Stromal cell of bone marrow (primary cell): ENCODE data around the gene ACTA1.
"Not testable (repeated sequence)": the region's sequence is repeated elsewhere in the genome, so short reads cannot be mapped to it uniquely, and the experiment has no call there.

ENCODE experiments used
- DNase-seq: peaks from one replicate; pipeline ENCODE4 v3.0.0-alpha.2; 2012; ENCODE audit warnings: low read depth

The ACTA1 gene

GRCh38 chr1:229434005-229434640 is at the start of gene ACTA1:
Gene ACTA1 (minus strand): TSS chr1:229434094. CDS start chr1:229433115, 979 bp downstream.
- DNase-seq = no peak

DNA sequence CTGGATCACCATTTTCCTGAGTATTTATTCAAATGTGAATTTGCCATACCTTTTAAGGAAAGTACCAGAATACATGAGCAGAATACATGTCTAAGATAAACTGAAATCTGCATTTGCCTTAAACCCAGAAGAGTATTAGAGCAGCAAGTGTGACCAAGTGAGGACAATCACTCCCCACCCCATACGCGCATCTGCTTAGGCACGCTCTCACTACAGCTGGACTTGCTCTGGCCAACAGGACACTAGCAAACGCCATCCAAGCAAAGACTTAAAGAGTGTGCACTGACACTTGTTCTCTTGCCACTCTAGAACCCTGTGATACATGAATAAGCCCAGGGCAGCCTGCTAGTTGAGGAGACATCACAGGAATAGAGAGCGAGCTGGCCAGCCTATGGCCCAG is 48.6 kb upstream of the ACTA1 start:
- no peak for DNase-seq

GRCh38 chr1:229480495-229480894 is 46.6 kb upstream of the ACTA1 start:
- DNase-seq = no peak

DNA sequence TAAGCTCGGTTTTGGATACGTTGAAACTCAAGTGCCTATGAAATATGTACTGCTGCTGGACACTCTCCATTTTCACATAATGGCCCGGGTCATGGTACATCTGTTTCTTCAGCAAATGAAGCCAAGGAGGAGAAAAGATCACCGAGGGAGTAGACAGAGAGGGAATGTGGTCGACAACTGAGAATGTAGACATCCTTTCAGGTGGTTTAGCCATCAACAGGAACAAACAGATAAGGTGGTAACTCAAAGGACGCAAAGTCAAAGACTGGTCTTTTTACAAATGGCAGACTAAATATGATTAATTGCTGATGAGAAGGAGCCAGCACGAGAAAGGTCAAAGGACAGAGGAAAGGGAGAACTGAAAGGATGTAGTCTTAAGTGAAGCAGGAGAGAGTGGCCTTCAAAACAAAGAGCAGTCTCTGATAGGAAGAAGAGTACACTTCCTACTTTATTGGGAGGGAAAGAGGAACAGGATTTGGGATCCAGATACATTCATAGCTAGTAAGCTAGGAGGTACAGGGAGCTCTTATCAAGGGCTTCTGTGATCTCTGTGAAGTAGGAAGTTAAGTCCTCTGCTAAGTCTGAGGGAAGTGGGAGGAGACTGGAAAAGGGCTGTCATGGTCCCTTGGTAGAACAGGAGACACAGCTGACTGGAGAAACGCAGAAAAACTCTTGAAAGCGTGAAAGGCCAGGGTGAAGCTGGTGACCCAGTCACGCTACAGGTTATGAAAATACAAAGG is 45.9 kb upstream of the ACTA1 start:
- no peak for DNase-seq

GRCh38 chr1:229478852-229479251 is 45.0 kb upstream of the ACTA1 start:
- DNase-seq = no peak

DNA sequence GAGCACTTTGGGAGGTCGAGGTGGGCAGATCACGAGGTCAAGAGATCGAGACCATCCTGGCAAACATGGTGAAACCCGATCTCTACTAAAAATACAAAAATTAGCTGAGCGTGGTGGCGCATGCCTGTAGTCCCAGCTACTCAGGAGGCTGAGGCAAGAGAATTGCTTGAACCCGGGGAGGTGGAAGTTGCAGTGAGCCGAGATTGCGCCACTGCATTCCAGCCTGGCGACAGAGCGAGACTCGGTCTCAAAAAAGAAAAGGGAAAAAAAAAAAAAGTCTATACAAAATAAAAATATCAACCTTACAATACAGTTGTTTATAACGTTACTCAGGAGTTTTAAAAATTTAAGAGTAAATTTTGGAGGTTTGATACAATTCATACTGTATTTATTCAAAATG is 42.0 kb upstream of the ACTA1 start:
- DNase-seq = not testable (repeated sequence)

GRCh38 chr1:229474509-229474908 is 40.6 kb upstream of the ACTA1 start:
- DNase-seq = no peak

GRCh38 chr1:229471175-229471574 is 37.3 kb upstream of the ACTA1 start:
- no peak for DNase-seq

DNA sequence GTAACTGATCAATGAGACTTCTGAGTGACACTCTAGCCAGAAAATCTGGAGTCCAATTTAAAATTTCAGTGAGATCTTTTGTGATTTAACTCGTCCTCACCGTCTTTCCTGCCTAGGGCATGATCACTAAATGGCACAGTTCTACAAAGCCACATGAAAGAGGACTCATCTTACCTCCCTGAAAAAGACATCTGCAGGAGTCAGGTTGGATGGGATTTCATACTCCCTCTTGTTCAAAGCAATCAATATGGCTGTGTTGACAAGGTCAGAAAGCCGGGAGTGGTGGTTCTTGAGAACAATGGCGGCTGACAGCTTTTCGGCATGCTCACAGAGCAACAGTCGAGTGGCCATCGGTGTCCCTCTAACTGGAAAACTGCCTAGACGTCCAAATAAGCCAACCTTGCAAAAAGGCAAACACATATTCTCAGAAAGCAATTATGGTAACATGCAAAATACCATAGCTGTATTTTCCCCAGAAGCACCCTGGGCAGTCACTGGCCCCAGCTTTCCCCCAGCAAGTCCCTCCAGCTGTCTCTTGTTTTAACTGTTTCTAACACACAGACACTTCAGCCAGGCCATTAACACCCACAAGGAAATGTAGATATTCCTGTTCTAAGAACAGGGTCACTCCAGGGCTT is 36.6 kb upstream of the ACTA1 start:
- DNase-seq = no peak

DNA sequence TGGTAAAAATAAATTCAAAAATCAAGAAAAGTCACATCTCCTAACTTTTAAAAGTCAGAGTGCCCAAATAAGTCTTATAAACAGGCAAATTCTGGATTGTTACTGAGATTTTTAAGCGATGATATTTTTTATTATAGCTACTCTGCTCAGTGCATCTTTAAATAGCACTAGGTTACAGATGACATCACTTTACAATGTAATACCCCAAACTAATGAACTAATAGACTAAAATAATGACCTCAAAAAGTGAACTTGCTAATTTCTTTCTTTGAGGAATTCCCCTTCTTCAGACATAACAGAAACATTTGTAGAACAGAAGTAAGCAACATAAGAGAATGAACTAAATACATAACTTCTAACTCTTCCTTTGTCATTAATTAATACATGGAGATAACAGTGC is 33.0 kb upstream of the ACTA1 start:
- no peak for DNase-seq

DNA sequence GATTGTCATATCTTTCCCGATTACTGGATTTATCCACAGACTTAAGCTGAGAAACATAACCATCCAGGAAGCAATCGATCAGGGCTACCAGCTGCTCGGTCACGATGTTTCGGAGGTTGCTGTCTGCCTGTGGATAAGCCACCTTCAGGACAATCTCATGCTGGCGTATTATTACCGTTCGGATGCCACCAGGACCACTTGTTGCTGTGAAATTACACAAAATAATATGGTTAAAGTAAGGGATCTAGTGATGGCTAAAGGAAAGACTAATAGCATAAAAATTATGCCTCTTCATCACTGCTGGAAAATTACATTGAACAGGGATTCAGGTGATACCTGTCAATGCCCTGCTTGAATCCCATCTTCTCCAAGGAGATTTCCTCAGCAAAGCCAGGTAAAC is 30.8 kb upstream of the ACTA1 start:
- DNase-seq = no peak

GRCh38 chr1:229461032-229461668 is 27.3 kb upstream of the ACTA1 start:
- DNase-seq = no peak

DNA sequence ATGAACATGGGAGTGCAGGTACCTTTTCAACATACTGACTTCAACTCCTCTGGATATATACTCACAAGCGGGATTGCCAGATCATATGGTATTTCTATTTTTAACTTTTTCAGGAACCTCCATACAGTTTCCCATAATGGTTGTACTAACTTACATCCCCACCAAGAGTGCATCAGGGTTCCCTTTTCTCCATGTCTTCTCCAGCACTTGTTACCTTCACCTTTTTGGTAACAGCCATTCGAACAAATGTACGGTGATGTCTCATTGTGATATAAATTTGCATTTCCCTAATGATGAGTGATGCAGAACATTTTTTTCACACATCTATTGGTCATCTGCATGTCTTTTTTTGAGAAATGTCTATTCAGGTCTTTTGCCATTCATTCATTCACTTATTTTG is 25.9 kb upstream of the ACTA1 start:
- DNase-seq = no peak

GRCh38 chr1:229457436-229457835 is 23.5 kb upstream of the ACTA1 start:
- DNase-seq = no peak

DNA sequence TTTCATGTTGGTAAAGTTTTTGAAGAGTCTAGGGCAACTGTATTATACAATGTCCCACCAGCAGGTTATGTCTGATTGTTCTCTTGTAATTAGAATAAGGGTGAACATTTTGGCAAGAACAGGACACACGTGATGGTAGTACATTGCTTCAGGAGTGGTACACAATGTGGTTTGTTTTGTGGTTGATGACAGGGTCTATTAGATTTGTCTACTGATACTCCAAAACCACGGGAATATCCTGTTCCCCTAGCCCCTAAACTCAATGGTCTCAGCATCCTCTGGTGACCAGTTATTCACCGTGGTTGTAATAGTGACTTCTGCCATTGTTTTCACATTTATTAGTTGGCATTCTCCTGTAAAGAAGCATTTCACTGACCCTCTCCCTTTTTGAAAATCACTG is 22.1 kb upstream of the ACTA1 start:
- DNase-seq = no peak

DNA sequence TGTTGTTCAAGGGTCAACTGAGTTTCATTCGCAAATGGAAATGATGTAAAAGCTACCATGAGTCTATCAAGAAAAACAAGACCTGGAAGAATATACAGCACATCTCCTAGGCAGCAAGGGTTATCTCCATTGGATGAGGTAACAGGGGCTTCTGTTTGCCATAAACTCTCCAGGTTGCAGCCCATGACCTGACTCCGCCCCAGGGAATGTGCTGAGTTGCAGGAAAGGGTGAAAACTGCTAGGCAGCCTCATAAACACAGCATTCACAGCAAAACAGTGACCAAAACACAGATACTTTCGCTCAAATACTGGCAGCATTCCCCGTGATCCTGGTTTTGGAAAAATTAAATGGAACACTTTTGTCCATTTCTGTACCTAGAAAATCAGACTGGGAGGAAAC is 20.2 kb upstream of the ACTA1 start:
- DNase-seq = no peak

DNA sequence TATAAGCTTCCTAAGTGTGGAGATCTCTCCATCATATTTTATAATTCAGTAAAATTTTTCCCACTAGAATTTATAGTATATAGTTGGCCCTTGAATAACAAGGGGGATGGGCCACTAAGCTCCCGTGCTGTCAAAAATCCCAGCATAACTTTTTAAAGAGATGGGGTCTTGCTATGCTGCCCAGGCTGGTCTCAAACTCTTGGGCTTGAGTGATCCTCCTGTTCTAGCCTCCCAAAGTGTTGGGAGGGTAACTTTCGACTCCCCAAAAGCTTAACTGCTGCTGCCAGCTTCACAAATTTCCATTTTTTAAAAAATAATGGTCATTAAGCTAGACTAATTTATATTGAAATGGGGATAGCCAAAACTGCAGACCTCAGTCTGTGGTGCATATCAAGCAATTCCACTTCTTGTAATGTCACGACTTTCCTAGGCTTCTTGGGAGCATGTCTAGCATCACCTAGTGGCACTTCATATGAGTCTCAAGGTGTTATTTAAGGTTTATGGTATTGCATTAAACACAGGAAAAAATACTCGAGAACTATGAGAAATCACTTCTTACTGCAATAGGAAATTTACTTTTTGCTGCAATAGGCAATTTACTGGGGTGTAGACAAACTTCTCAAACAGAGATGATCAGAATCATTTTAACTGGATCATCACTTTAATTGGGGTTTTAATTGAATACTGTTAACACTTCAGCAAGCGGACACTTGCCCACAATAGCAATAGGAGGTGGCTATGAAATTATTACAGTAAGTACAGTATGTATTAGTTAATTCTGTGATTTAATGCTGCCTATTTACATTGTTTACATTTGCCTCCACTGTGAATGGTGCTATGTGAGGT is 19.3 kb upstream of the ACTA1 start:
- DNase-seq = no peak

GRCh38 chr1:229448845-229449244 is 15.0 kb upstream of the ACTA1 start:
- DNase-seq = no peak

DNA sequence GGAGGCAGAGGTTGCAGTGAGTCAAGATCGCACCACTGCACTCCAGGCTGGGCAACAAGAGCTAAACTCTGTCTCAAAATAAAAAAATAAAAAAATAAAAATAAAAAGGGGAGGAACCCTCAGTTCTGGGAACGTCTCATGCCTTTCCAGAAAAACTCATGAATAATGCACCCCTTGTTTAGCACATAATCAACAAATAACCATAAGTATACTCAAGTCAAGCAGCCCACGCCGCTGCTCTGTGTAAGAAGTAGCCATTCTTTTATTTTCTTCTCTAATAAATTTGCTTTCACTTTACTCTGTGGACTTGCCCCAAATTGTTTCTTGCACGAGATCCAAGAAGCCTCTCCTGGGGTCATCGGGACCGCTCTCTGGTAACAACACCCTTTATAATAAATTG is 14.5 kb upstream of the ACTA1 start:
- no peak for DNase-seq

- no peak for DNase-seq
These were observed 13.9 kb upstream of the ACTA1 start for GRCh38 chr1:229447809-229448252.

DNA sequence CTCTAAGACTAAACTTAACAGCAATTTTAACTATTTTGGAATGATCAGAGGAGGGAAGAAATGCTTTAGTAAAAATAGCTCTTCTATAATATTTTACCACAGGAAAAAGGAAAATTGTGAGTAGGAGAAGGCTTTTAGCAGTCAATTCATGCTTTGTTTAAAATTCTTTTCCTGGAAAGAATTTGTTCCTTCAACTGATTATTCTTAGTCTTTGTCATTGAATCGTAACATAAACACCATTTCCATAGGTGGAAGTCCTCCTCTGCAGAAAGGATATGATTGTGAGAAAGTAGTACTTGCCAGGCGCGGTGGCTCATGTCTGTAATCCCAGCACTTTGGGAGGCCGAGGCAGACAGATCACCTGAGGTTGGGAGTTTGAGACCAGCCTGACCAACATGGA is 11.9 kb upstream of the ACTA1 start:
- DNase-seq = no peak
